T47D (cell line): ENCODE results near the gene TBX5.

Experiments
- DNase-seq, 2 experiments: peaks; one replicate each; pipeline versions ENCODE4 v3.0.0 to v3.0.0-alpha.2; 2011 to 2012; ENCODE audit warnings: low read depth in 1 of 2, low spot score in 1 of 2
- JUND ChIP-seq: IDR thresholded peaks from 2 replicates; pipeline ENCODE4 v1.6.1; 2012; ENCODE audit warnings: low read depth
- in situ Hi-C: cut with HindIII; loops from 2 replicates; pipeline ENCODE4 v1.10.0; 2016; ENCODE audit warnings: low sequenced_read_pairs, low pct_unique_long_range_greater_than_20kb

TBX5 gene

GRCh38 chr12:114442578-114442977, 36.6 kb upstream of the TBX5 start:
- TF ChIP-seq JUND: no peak
- no peak for DNase-seq
- in situ Hi-C loops: no loop called here

GRCh38 chr12:114441545-114441944, 35.6 kb upstream of the TBX5 start:
- in situ Hi-C loops: no loop called here
- no peak for DNase-seq
- no peak for TF ChIP-seq JUND

GRCh38 chr12:114441039-114441383, 35.1 kb upstream of the TBX5 start:
- in situ Hi-C loops: no loop called here
- DNase-seq: no peak
- TF ChIP-seq JUND: no peak

GRCh38 chr12:114440270-114441038, 34.5 kb upstream of the TBX5 start:
- no peak for DNase-seq
- in situ Hi-C loops: no loop called here
- no peak for TF ChIP-seq JUND

- in situ Hi-C loops: no loop called here
- DNase-seq: no peak
- TF ChIP-seq JUND: no peak
These were observed 33.9 kb upstream of the TBX5 start for GRCh38 chr12:114439817-114440216.

GRCh38 chr12:114439261-114439683, 33.3 kb upstream of the TBX5 start:
- DNase-seq: no peak
- in situ Hi-C loops: no loop called here
- TF ChIP-seq JUND: no peak

- DNase-seq: no peak
- in situ Hi-C loops: no loop called here
- TF ChIP-seq JUND: no peak
These were observed 32.8 kb upstream of the TBX5 start for GRCh38 chr12:114438635-114439256.

GRCh38 chr12:114434341-114434740, 28.4 kb upstream of the TBX5 start:
- in situ Hi-C loops: no loop called here
- no peak for TF ChIP-seq JUND
- DNase-seq: no peak

- TF ChIP-seq JUND: no peak
- in situ Hi-C loops: no loop called here
- no peak for DNase-seq
These were observed 26.0 kb upstream of the TBX5 start for GRCh38 chr12:114431902-114432301.

GRCh38 chr12:114430306-114430705, 24.4 kb upstream of the TBX5 start:
- DNase-seq: no peak
- TF ChIP-seq JUND: no peak
- in situ Hi-C loops: no loop called here

- no peak for TF ChIP-seq JUND
- DNase-seq: no peak
- in situ Hi-C loops: no loop called here
These were observed 19.2 kb upstream of the TBX5 start for GRCh38 chr12:114425031-114425626.

- in situ Hi-C loops: no loop called here
- no peak for TF ChIP-seq JUND
These were observed 15.0 kb upstream of the TBX5 start for GRCh38 chr12:114420944-114421335.

GRCh38 chr12:114420182-114420943, 14.4 kb upstream of the TBX5 start:
- in situ Hi-C loops: no loop called here
- no peak for TF ChIP-seq JUND
- DNase-seq: no peak

More at GRCh38 chr12:114420944-114421335, 15.0 kb upstream of the TBX5 start:
- DNase-seq: no peak
